Neural progenitor cell (in vitro differentiated cells): ENCODE measurements around the gene INHA.

Experiments
- CTCF ChIP-seq: fragments of 200-600 bp; sonication (generic); IDR thresholded peaks from 2 replicates; pipeline ENCODE4 v1.5.1; 2017; ENCODE audit warnings: antibody characterized with exemption, mild to moderate bottlenecking
- EZH2 ChIP-seq: fragments of 200-600 bp; sonication (generic); IDR thresholded peaks from 2 replicates; pipeline ENCODE4 v1.6.1; 2017; ENCODE audit warnings: antibody characterized with exemption, mild to moderate bottlenecking, moderate library complexity

GRCh38 chr2:219563271-219563928, 8.7 kb upstream of the INHA start:
- TF ChIP-seq CTCF: no peak
- no peak for TF ChIP-seq EZH2
